ENCODE results near the gene ADM5.

DNA sequence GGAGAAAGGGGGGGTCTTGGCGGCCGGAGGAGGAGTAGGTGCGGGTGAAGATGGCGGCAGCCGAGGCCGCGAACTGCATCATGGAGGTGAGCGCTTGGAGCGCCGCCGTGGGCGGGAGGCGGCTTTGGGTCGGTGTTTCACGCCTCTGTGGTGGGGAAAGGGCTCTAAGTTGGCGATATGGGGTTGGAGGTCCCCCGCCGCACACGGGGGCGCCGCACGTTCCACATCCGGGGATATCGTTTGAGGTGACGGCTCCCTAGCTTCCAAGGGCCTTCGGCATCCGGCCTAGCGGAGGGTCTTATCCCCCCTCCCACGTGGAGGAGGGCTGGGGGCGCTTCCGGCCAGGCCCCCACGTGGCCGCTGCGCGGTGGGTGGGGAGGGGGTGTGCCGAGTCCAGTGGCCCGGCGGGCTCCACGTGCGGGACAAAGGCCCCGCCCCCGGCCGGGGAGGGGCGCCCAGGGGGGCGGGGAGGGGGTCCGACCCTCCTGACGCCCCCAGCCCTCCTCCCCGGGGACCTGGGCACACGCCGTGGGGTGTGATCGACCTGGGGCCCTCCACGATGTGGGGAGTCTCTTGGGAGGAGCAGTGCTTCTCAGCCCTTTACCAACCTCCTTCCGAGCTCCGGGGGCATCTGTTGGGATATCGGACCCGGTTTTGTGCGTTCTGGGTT is 12.0 kb upstream of the ADM5 start, which contains the start of gene PRMT1:
- TF ChIP-seq SUZ12 (IDR thresholded peaks at IDR 0.05; ENCODE audit: extremely low read depth, insufficient read depth, insufficient read length) = no peak
- no peak for TF ChIP-seq ZNF274 (IDR thresholded peaks at IDR 0.05; ENCODE audit: low read depth, low read length)
